NCI-H1105 (cell line): Measurements from ENCODE around the gene SRP9.
"Not testable (repeated sequence)": the region's sequence is repeated elsewhere in the genome, so short reads cannot be mapped to it uniquely, and the experiment has no call there.

Experiments
- DNase-seq: peaks from one replicate; lab custom pipeline; 2025; lab: John Stamatoyannopoulos, UW

The SRP9 gene

DNA sequence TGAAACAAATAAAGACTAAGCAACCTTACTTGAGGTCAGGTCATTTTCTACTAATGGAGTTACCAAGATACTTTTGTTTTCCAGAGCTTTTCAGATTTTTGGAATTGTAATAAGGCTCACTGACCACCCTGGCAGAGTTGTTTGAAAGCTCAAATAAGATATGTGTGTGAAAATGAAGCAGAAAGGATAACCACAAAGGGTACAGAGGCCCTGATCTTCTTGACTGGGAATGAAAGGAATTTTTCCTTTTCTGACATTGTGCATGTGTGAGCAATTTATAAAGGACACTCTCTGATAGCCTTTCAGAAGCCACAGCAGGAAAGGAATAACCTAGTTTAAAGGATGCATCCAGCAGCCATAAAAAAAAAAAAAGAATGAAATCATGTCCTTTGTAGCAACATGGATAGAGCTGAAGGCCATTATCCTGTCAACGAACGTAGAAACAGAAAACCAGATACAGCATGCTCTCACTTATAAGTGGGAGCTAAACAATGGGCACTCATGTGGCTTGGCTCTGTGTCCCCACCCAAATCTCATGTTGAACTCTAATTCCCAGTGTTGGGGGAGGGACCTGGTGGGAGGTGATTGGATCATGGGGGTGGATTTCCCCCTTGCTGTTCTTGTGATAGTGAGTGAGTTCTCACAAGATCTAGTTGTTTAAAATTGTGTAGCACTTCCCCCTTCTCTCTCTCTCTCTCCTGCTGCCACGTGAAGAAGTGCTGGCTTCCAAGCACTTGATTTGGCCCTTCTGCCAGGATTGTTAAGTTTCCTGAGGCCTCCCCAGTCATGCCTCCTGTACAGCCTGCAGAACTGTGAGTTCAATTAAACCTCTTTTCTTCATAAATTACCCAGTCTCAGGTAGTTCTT lies 3.1 kb upstream of the SRP9 start:
- DNase-seq = no peak

DNA sequence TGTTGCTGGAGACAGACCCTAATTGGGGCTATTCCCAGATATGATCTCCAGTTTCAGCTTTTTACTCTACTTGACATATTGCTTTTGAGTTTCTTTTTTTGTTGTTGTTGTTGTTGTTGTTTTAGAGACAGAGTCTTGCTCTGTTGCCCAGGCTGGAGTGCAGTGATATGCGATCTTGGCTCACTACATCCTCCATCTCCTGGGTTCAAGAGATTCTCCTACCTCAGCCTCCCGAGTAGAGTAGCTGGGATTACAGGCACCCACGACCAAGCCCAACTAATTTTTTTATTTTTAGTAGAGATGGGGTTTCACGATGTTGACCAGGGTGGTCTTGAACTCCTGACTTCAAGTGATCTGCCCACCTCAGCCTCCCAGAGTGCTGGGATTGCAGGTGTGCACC lies 1.3 kb upstream of the SRP9 start:
- DNase-seq = no peak

DNA sequence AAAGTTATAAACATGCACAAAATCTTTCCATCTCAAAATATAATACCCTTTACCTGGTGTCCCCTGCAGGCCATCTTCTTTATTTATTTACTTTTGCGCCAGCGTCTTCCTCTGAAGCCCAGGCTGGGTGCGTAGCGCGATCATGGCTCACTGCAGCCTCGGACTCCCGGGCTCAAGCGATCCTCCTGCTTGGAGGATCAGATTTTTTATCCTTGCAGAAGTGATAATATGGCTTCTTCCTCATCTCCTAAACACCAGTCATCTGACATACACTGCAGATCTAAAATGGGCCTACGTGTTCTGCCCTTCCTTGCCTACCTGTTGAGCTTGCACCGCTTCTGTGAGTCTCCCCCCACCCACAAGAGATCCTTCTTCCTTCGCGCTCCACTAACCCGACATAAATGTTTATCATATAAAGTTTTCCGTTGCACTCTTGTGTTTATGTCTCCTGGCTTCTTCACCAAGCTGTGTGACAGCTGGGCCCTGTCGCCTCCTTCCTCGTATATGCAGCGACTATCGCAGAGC lies 506 bp upstream of the SRP9 start:
- no peak for DNase-seq

DNA sequence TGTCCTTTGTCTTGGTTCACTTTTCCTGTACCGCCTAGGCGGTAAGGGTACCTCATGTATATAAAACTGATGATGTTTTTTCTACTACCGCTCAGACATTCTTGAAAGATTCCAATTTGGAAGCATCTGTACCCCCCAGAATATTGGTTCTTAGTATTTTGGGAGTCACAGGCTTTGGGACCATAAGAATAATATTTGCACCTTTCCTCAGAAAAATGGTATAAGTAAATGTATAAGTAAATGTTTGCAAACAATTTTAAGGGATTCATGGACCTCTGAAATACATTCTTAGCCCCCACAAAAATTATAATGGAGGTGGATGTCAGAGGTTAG lies 677 bp downstream of the SRP9 start:
- no peak for DNase-seq

DNA sequence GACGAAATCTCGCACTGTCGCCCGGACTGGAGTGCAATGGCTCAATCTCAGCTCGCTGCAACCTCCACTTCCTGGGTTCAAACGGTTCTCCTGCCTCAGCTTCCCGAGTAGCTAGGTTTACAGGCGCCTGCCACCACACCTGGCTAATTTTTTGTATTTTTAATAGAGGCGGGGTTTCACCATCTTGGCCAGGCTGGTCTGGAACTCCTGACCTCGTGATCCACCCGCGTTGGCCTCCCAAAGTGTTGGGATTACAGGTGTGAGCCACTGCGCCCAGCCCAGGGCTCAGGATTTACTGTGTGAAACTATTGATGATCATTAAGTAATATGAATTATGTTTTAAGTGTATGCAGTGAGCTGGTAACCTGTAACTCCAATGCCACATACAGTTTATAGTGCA lies 1.5 kb downstream of the SRP9 start:
- not testable (repeated sequence) for DNase-seq

DNA sequence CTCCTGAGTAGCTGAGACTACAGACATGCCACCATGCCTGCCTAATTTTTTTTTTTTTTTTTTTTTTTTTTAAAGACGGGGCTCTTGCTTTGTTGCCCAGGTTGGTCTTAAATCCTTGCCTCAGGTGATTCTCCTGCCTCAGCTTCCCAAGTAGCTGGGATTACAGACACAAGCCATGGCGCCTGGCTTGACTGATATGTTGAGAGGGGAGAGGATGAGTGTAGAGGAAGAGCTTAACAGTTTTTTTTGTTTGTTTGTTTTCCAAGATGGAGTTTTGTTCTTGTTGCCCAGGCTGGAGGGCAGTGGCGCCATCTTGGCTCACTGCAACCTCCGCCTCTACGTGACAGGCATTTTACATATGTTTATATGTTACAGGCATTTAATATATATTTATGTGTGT lies 2.5 kb downstream of the SRP9 start:
- no peak for DNase-seq

DNA sequence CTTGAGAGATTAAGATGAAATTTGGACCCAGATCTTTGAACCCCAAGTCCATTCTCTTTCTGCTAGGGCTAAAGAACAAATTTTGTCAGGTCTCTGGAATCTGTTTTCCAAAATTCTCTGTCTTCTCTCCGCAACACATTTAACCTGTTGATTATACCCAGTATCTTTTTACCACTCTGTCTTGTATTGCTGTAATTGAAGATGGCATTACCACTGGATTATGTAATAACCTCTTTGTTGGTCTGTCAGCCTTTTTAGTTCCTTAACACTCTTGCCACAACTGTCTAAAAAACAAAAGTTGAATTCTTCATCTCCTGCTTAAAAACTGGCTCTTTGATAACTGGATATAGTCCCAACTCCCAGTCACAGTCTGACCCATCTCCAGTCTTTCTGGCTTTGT lies 3.0 kb downstream of the SRP9 start:
- DNase-seq = no peak

DNA sequence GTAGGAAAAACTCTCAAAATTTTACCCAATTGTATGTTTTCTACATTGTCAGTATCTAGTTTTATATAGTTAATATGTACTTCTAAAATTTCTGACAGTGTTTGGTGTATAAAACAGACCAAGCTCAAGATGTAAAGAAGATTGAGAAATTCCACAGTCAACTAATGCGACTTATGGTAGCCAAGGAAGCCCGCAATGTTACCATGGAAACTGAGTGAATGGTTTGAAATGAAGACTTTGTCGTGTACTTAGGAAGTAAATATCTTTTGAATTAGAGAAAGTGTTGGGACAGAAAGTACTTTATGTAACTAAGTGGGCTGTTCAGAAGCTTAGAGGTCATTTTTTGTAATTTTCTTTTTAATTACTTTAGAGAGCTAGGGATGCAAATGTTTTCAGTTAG lies 11.5 kb downstream of the SRP9 start:
- not testable (repeated sequence) for DNase-seq

DNA sequence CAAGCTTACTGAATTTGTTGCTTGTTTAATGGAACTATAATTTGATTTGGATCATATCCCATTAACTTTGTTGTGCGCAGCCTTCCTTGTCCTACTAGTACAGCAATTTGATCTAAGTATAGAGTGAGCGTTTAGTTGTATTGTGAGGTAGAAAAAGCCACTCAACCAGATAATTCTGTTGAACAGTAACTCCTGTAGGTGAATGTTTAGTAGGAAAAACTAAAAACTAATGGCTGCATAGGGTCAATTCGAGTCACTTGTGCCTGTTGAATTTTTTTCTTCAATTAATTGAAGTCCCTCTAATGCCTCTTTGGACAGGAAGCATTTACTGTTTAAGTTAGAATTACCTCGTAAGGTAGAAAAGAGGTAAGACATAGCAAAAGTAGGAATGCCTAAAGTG lies 17.3 kb downstream of the SRP9 start:
- DNase-seq = no peak

DNA sequence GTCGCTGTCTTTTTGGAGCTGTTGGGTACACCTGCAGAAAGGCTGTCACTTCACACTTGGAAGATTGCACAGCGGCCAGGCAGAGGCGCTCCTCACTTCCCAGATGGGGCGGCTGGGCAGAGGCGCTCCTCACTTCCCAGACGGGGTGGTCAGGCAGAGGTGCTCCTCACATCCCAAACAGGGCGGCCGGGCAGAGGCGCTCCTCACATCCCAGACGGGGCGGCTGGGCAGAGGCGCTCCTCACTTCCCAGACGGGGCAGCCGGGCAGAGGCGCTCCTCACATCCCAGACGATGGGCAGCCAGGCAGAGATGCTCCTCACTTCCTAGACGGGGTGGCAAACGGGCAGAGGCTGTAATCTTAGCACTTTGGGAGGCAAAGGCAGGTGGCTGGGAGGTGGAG lies 18.5 kb downstream of the SRP9 start:
- DNase-seq = not testable (repeated sequence)

DNA sequence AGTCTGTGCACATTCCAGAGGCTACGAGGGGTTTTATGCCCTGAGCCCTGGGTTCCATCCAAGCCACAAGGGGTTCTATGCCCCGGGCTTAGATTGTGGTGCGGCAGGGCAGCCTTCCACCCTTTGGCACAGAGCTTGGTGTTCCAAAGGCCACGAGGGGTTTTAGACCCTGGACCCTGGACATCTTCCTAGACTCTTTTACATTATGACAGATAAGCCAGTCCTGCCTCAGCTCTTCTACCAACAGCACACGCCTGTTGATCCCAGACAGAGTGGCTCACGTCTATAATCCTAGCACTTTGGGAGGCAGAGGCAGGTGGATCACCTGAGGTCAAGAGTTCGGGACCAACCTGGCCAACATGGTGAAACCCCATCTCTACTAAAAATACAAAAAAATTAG lies 23.5 kb downstream of the SRP9 start:
- not testable (repeated sequence) for DNase-seq

DNA sequence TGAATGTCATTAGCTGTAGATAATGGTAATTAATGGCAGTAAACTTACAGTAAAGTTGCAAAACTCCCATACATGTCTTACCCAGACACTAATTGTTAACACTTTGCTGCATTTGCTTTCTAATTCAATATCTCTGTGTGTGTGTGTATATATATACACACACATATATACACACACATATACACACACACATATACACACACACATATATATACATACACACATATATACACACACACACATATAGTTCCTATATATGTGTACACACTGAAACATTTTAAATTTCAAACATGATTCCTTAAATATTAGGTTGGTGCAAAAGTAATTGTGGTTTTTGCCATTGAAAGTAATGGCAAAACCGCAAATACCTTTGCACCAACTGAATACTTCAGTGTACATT lies 28.6 kb downstream of the SRP9 start:
- DNase-seq = no peak

DNA sequence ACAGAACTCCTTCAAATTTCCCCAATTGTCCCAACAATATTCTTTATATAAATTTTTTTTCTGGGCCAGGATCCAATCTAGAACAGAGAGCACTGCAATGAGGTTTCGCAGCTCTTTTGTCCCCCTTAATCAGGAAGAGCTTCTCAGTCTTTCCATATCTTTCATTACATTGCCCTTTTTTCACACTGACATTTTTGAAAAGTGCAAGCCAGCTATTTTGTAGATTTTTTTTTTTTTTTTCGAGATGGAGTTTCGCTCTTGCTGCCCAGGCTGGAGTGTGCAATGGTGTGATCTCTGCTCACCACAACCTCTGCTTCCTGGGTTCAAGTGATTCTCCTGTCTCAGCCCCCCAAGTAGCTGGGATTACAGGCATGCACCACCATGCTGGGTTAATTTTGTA lies 29.1 kb downstream of the SRP9 start:
- DNase-seq = not testable (repeated sequence)

DNA sequence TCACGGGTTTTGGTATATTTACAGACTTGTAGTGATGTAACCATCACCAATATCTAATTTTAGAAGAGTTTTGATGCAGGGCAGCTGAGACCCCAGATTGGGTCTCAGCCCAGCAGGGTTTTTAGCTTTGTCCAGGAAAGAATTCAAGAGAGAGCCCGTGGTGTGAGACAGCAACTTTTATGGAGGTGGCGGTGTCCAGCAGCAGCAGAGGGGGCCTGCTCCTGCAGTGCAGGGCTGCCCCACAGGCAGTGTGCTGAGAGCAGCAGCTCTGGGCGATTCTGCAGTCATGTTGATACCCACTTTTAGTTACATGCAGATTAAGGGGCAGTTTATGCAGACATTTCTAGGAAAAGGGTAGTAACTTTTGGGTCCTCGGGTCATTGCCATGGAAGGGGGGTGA lies 30.5 kb downstream of the SRP9 start:
- no peak for DNase-seq

DNA sequence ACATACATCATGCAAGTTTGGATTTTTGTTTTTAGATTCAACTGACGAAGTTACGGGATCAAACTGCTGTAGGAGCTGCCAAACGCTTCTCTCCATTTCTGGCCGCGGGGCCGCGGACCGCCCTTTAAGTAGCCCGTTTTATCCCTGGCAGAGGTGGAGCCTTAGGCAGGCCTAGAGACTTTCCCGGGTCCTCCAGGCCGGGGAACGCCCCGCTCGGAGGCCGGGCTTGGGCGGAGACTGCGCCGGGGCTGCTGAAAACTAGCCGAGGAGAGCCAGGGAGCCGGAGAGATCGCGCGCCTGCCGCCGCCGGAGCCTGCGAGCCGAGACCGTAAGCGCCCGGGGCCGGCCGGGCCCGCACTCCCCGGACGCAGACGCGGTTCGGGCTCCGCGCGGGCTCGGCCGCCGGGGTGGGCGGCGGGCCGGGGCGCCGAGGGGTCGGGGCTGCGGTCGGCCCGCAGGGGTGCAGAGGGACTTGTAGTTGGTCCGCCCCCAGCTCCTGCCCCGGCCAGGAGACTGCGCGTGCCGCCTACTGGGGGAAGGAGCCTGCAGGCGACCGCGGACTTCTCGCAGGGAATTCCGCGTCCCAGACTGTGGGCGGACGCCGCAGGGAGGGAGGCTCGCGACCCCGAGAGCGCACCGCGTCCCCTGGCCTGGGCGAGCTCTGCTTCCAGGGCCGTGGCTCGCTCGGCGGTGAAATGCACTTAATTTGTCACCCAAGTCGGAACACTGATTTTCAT lies 32.4 kb downstream of the SRP9 start, which contains the start of gene EPHX1:
TSS of gene EPHX1 (plus strand) at position 283 of the 737 bp plus-strand sequence. CDS start 18,606 bp downstream, outside the sequence.
- peak; percentile 64 for DNase-seq

DNA sequence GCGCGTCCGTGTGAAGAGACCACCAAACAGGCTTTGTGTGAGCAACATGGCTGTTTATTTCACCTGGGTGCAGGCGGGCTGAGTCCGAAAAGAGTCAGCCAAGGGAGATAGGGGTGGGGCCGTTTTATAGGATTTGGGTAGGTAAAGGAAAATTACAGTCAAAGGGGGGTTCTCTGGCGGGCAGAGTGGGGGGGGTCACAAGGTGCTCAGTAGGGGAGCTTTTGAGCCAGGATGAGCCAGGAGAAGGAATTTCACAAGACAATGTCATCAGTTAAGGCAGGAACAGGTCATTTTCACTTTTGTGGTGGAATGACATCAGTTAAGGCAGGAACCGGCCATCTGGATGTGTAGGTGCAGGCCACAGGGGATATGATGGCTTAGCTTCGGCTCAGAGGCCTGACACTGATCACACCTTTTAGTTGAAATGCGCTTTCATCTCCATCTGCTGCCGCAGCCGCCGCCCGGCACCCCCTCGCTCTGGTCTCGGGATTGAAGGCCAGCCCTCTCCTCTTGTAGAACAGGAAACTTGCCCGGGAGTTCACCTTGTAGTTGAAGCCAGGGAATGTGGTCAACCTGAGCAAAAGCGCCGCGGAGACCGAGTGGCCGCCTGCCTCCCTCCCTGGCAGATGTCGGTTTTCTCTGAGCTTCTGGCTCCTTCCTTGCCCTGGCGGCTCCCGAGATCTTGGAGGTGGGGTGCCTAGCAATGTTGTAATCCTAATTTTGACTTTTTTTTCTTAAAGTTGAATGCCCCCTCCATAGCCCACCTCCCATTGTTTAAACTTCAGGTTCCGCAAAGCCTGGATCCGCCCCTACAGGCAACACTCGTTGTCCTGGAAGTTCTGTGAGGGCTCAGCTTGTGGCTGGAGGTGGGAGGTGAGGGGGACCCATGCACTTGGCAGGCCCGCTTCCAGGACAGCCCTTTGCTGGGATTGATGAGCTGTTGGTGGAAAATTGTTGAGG lies 33.2 kb downstream of the SRP9 start:
- not testable (repeated sequence) for DNase-seq

DNA sequence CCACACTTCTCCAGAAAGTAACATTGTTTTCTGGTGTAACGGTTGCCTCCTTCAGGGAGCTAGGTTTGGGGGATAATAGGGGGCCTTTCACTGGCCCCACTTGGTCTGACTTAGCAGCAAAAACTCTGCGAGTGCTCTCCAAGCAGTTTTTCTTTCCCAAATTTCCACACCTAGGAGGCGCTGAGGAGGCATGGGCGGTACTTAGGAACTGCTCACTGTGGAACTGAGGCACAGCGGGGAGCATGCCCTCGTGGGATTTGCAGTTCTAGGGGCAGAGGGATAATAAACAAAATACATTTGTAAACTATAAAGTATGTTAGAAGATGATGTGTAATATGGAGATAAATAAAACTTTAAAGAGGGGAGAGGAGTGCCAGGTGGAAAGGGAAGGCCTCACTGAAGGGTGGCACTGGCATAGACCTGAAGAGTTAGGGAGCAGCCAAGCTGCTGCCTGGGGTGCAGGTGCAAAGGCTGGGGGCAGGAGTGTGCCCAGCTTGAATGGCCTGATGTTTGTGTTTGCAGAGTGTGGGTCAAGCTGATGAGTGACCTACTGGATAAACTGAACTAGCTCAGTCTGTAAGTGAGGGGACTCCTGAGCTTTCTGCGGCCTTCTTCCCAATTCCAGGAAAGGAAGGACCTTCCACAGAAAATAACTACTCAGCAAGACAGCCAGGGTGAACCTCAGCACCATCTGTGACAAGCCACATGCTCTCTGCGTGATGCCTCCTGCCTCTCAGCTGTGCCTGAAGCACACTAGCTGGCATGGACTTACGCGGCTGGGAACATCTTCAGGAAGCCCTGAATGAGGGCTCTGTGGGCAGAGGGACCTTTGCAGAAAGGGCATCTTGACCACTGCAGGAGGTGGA lies 34.2 kb downstream of the SRP9 start:
- DNase-seq = no peak

DNA sequence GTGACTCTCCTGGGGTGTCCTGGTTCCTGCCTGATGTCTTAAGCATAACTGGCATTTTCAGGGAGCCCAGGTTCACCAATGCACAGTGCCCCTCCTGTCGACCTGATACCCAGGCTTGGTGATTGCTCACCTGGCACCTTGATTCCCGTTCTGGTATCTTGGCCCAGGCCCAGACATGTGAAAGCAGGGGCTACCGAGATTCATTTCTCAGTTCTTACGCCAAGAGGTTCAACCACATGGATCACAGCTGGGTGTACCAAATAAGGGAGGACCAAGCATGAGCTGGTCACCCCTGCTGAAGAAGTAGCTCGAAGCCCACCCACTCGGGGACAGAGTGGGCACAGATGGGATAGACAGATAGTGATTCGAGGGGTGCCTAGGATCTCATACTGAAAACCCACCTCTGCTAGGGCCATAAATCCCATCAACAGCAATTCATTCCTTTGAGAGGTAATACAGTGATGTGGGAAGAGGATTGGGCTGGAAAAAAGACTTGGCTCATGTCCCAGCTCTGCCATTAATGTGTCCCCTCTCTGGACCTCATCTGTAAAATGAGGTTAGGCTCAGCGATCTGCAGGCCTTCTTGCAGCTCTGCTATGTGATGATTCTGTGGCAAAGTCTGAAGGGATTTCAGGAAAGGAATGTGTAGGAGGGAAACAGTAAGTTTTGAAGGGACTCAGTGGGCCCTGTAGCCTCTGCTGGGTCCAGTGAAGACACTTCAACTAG lies 35.0 kb downstream of the SRP9 start:
- DNase-seq = no peak

DNA sequence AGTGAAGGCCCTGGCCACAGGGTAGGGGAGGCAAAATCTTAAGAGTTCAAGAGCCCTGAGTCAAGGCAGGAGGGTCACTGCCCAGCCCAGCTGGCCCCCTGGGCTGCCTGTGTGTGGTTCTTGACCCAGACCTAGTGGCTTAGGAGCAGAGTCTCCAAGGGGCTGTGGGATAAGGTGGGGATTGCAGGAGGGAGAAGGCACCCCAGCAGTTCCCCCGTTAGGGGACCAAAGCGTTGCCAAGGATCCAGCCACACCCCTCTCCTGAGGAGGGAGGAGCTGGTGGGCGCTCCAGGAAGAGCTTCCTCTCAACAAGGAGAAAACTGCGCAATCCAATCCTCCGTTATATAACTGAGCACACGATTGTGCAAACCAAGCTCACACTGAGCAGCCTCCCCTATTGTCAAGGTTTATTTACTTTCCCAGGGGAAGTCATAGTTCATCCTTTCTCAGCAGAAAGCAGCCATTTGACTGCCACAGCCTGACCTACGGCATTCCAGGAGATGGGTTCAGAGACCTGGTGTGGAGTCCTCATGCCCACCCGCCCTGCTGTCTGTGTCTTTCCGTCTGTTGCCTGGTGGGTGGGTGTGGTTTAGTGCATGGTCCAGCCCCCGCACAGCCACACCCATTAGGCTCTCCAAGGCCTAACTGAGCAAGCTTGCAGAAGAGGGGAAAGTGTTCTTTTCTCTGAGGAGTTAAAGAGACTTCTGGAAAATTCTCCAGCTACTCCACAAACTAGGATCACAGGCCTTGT lies 35.8 kb downstream of the SRP9 start:
- no peak for DNase-seq

DNA sequence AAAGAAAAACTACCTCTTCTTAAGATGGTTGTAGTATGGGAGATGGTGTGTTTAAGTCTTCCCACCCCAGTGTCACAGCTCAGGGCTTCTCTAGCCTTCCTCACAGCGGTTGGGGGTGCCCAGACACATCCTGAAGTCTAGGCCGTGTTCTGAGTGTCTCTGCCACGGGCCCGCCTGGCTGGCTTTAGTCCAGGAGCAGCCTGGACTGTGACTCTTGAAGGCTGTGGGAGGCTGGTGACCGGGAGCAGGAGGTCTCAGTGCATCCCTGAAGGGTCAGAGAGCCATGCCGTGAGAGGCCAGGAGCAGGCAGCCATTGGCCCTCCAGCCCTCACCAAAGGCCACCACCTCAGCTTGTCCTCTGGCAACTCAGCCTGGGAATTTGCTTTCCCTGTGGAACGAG lies 36.8 kb downstream of the SRP9 start:
- no peak for DNase-seq
